SK-N-SH treated with all-trans-retinoic acid at 6 μM for 48 hours (cell line): ENCODE results near the gene SERPINB12.
A peak's percentile ranks its signal among the peaks of the same experiment; 100 is the strongest.

Experiments used
- ATAC-seq: fragments of 200-7000 bp; cut with Tn5 transposase; 3 replicates; pipeline ENCODE4 v1.9.1; 2020; ENCODE audit warnings: mild to moderate bottlenecking, moderate library complexity
- ARNTL ChIP-seq: fragments of 450-650 bp; formaldehyde crosslinking; IDR thresholded peaks from 2 replicates; pipeline ENCODE4 v1.5.0; 2020; ENCODE audit warnings: low read depth, mild to moderate bottlenecking, moderate library complexity, borderline replicate concordance
- BACH2 ChIP-seq: fragments of 250-450 bp; sonication (Bioruptor Pico); IDR thresholded peaks from 2 replicates; pipeline ENCODE4 v1.9.0; 2021; ENCODE audit warnings: mild to moderate bottlenecking, borderline replicate concordance
- CREB5 ChIP-seq: fragments of 250-450 bp; sonication (Bioruptor Pico); IDR thresholded peaks from 2 replicates; pipeline ENCODE4 v1.5.1; 2020; ENCODE audit warnings: low read depth, mild to moderate bottlenecking, moderate library complexity
- CSDC2 ChIP-seq: fragments of 250-450 bp; sonication (Bioruptor Pico); IDR thresholded peaks from 2 replicates; pipeline ENCODE4 v1.5.0; 2020; ENCODE audit warnings: mild to moderate bottlenecking, moderate library complexity
- CSRNP3 ChIP-seq: fragments of 250-450 bp; sonication (Bioruptor Pico); IDR thresholded peaks from 2 replicates; pipeline ENCODE4 v1.5.1; 2021; ENCODE audit warnings: mild to moderate bottlenecking, moderate library complexity
- GLIS3 ChIP-seq: fragments of 250-450 bp; sonication (Bioruptor Pico); IDR thresholded peaks from 2 replicates; pipeline ENCODE4 v1.5.0; 2020; ENCODE audit warnings: mild to moderate bottlenecking, moderate library complexity
- ISL1 ChIP-seq: fragments of 250-450 bp; sonication (Bioruptor Pico); IDR thresholded peaks from 2 replicates; pipeline ENCODE4 v2.1.2; 2022; ENCODE audit warnings: mild to moderate bottlenecking, moderate library complexity
- OSR1 ChIP-seq: fragments of 250-450 bp; sonication (Bioruptor Pico); IDR thresholded peaks from 2 replicates; pipeline ENCODE4 v1.8.0; 2022; ENCODE audit warnings: moderate library complexity, mild to moderate bottlenecking, inconsistent platforms
- PATZ1 ChIP-seq: fragments of 250-450 bp; sonication (Bioruptor Pico); IDR thresholded peaks from 2 replicates; pipeline ENCODE4 v1.8.0; 2020; ENCODE audit warnings: mild to moderate bottlenecking, moderate library complexity, borderline replicate concordance
- POU6F1 ChIP-seq: fragments of 250-450 bp; sonication (Bioruptor Pico); IDR thresholded peaks from 2 replicates; pipeline ENCODE4 v1.8.0; 2021; ENCODE audit warnings: low read depth, mild to moderate bottlenecking, moderate library complexity, borderline replicate concordance
- PPARA ChIP-seq: fragments of 250-450 bp; sonication (Bioruptor Pico); IDR thresholded peaks from 2 replicates; pipeline ENCODE4 v1.5.0; 2020; ENCODE audit warnings: mild to moderate bottlenecking, borderline replicate concordance
- RARB ChIP-seq: fragments of 250-450 bp; sonication (Bioruptor Pico); IDR thresholded peaks from 2 replicates; pipeline ENCODE4 v1.8.0; 2021; ENCODE audit warnings: mild to moderate bottlenecking, moderate library complexity
- SNAI2 ChIP-seq: fragments of 250-450 bp; sonication (Bioruptor Pico); IDR thresholded peaks from 2 replicates; pipeline ENCODE4 v1.5.0; 2020; ENCODE audit warnings: mild to moderate bottlenecking, moderate library complexity
- TCF4 ChIP-seq: fragments of 250-450 bp; sonication (Bioruptor Pico); IDR thresholded peaks from 2 replicates; pipeline ENCODE4 v1.8.0; 2021; ENCODE audit warnings: mild to moderate bottlenecking, moderate library complexity, borderline replicate concordance
- TSHZ2 ChIP-seq: fragments of 250-450 bp; sonication (Bioruptor Pico); IDR thresholded peaks from 2 replicates; pipeline ENCODE4 v1.5.0; 2020; ENCODE audit warnings: mild to moderate bottlenecking, moderate library complexity
- ZC3H10 ChIP-seq: fragments of 250-450 bp; sonication (Bioruptor Pico); IDR thresholded peaks from 2 replicates; pipeline ENCODE4 v1.5.1; 2021; ENCODE audit warnings: mild to moderate bottlenecking, moderate library complexity
- ZFP3 ChIP-seq: fragments of 250-450 bp; sonication (Bioruptor Pico); IDR thresholded peaks from 2 replicates; pipeline ENCODE4 v1.5.0; 2020; ENCODE audit warnings: mild to moderate bottlenecking, moderate library complexity
- ZNF70 ChIP-seq: fragments of 450-650 bp; formaldehyde crosslinking; IDR thresholded peaks from 2 replicates; pipeline ENCODE4 v1.5.0; 2020; ENCODE audit warnings: mild to moderate bottlenecking, moderate library complexity
- ZNF8 ChIP-seq: fragments of 450-650 bp; formaldehyde crosslinking; IDR thresholded peaks from 2 replicates; pipeline ENCODE4 v1.5.0; 2020; ENCODE audit warnings: mild to moderate bottlenecking, moderate library complexity

SERPINB12 gene

GRCh38 chr18:63505566-63506335 is 36.4 kb upstream of the SERPINB12 start:
- no peak for TF ChIP-seq ARNTL (CRISPR knock-in tag)
- ATAC-seq = peak; percentile 70

- no peak for ATAC-seq
- TF ChIP-seq ZC3H10 (CRISPR knock-in tag) (no peak), POU6F1 (no peak), TCF4 (CRISPR knock-in tag) (no peak), ZFP3 (no peak)
- TF ChIP-seq, all 23 proteins: peak for 0
Measured at GRCh38 chr18:63506336-63506646, 35.9 kb upstream of the SERPINB12 start.

GRCh38 chr18:63508596-63508995 is 33.6 kb upstream of the SERPINB12 start:
- no peak for TF ChIP-seq TSHZ2 (CRISPR knock-in tag)
- no peak for TF ChIP-seq ZNF70
- no peak for TF ChIP-seq SNAI2 (CRISPR knock-in tag)
- TF ChIP-seq OSR1 (CRISPR knock-in tag) = no peak
- no peak for TF ChIP-seq PATZ1 (CRISPR knock-in tag)
- TF ChIP-seq ZNF8 (CRISPR knock-in tag) = no peak
- no peak for TF ChIP-seq GLIS3 (CRISPR knock-in tag)
- TF ChIP-seq CSRNP3 (CRISPR knock-in tag) = no peak
- no peak for TF ChIP-seq BACH2 (CRISPR knock-in tag)
- no peak for TF ChIP-seq CSDC2 (CRISPR knock-in tag)
- no peak for TF ChIP-seq ISL1 (CRISPR knock-in tag)
- no peak for TF ChIP-seq ZFP3
- TF ChIP-seq PPARA (CRISPR knock-in tag) = no peak
- TF ChIP-seq CREB5 (CRISPR knock-in tag) = no peak
- ATAC-seq = no peak

- ATAC-seq = peak; percentile 88
- no peak for TF ChIP-seq ISL1 (CRISPR knock-in tag)
- no peak for TF ChIP-seq ZFP3
Measured at GRCh38 chr18:63511285-63511684, 30.9 kb upstream of the SERPINB12 start.

GRCh38 chr18:63514326-63514725 is 27.8 kb upstream of the SERPINB12 start:
- ATAC-seq = no peak
- TF ChIP-seq ARNTL (CRISPR knock-in tag) = no peak
- TF ChIP-seq ZNF70 = no peak
- no peak for TF ChIP-seq CREB5 (CRISPR knock-in tag)
- TF ChIP-seq ZFP3 = no peak
- no peak for TF ChIP-seq RARB (CRISPR knock-in tag)
- no peak for TF ChIP-seq GLIS3 (CRISPR knock-in tag)
- TF ChIP-seq OSR1 (CRISPR knock-in tag) = no peak
- no peak for TF ChIP-seq POU6F1
- TF ChIP-seq BACH2 (CRISPR knock-in tag) = no peak
- TF ChIP-seq SNAI2 (CRISPR knock-in tag) = no peak
